ENCODE results near the gene GRIN1. TPM values are rescaled to one million over a fixed set of nuclear protein-coding genes. Genes with fewer than 3 reads are reported as not detected.

The GRIN1 gene
- total and polyA plus RNA-seq, 10 of the 15 experiments (the other 5 are each of a cell fraction or from before 2014, with no cell fraction given): 0.05 to 0.10 (median 0.06) TPM; not detected in 6

GRCh38 chr9:137138058-137138721 is 764 bp upstream of the GRIN1 start:
- TF ChIP-seq, protein P1, sequence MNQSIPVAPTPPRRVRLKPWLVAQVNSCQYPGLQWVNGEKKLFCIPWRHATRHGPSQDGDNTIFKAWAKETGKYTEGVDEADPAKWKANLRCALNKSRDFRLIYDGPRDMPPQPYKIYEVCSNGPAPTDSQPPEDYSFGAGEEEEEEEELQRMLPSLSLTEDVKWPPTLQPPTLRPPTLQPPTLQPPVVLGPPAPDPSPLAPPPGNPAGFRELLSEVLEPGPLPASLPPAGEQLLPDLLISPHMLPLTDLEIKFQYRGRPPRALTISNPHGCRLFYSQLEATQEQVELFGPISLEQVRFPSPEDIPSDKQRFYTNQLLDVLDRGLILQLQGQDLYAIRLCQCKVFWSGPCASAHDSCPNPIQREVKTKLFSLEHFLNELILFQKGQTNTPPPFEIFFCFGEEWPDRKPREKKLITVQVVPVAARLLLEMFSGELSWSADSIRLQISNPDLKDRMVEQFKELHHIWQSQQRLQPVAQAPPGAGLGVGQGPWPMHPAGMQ (IDR thresholded peaks at IDR 0.05; ENCODE audit: borderline replicate concordance): no peak
- TF ChIP-seq CHD4 (IDR thresholded peaks at IDR 0.05): no peak
- no peak for TF ChIP-seq FOXK2 (IDR thresholded peaks at IDR 0.05)
- no peak for TF ChIP-seq PML (IDR thresholded peaks at IDR 0.05; ENCODE audit: low read length)
- TF ChIP-seq EGR1 (IDR thresholded peaks at IDR 0.05; ENCODE audit: borderline replicate concordance in 1 of 2, low read depth in 2 of 2, low read length in 2 of 2): no peak
- TF ChIP-seq ATF3 (IDR thresholded peaks at IDR 0.05; ENCODE audit: borderline replicate concordance, extremely low read depth, low read depth, low read length): no peak
- no peak for TF ChIP-seq CBX3 (IDR thresholded peaks at IDR 0.05; ENCODE audit: borderline replicate concordance, low read depth)
- SMC1A ChIA-PET (ENCODE audit: uncharacterized antibody, unreplicated experiment): no interaction called here
- FAIRE-seq: no peak
- no peaks in the 10 kb centered on the region; the same call in 2 of the 3 replicates for H3K9me3 ChIP-seq (replicated peaks; ENCODE audit: control insufficient read depth, insufficient read depth, low read length)
- H3K4me3 ChIP-seq: no peak overlapping the region
- H3K27ac ChIP-seq (ENCODE audit: control insufficient read depth, insufficient read depth): no peak overlapping the region
- H3K4me2 ChIP-seq (ENCODE audit: control insufficient read depth, insufficient read depth): no peak overlapping the region
- no peaks in the 10 kb centered on the region for H3K36me3 ChIP-seq (ENCODE audit: control insufficient read depth in 2 of 2, insufficient read depth in 2 of 2, low read length in 1 of 2)
- WGBS (ENCODE audit: insufficient coverage, insufficient replicate concordance, low lambda C conversion rate, missing lambda C conversion rate): 12% methylated on average over 25 of the region's 25 CpGs
- no peak for DNase-seq (ENCODE audit: low read depth, low spot score)
- peaks cover 10 to 14% of the 10 kb centered on the region in 2 experiments for H3K27me3 ChIP-seq (replicated peaks in 1 of 2; ENCODE audit: control insufficient read depth in 2 of 2, insufficient read depth in 2 of 2, low read length in 1 of 2)
- no peak overlapping the region for H2AFZ ChIP-seq (ENCODE audit: control insufficient read depth, low read depth, low read length)
- no peaks in the 10 kb centered on the region for H4K20me1 ChIP-seq (ENCODE audit: control insufficient read depth, insufficient read depth)
- no peaks in the 10 kb centered on the region for H3K79me2 ChIP-seq (ENCODE audit: control insufficient read depth, insufficient read depth, low read length)
- no peak overlapping the region for H3K9ac ChIP-seq (ENCODE audit: control insufficient read depth, insufficient read depth, low read length)
- POLR2A ChIA-PET: interaction anchor here (3.1 kb wide), 1 partner anchor 11 kb away, joined by 8 read pairs; no protein-coding TSS in a partner anchor
- in situ Hi-C loops (cut with MboI) (no loop called here), intact Hi-C loops (cut with micrococcal nuclease; ENCODE audit: unreplicated experiment) (no loop called here)
- H3K4me1 ChIP-seq (ENCODE audit: control insufficient read depth, insufficient read depth, low read length): no peaks in the 10 kb centered on the region
- RAD21 ChIA-PET (ENCODE audit: unreplicated experiment): no interaction called here
- BruUV-seq (replicated peaks): no TSS peak
- peak; percentile 57 for ATAC-seq
- CTCF ChIA-PET: interaction anchor here (0.9 to 1.7 kb wide), 2 partner anchors 8 to 20 kb away, joined by 3 to 4 read pairs; no protein-coding TSS in a partner anchor
